Ectodermal cell (in vitro differentiated cells): Measurements from ENCODE around the gene PEAR1.

Experiments used
- H3K27ac ChIP-seq: 2 replicates; pipeline ENCODE4 v1.7.0; 2013; ENCODE audit warnings: mild to moderate bottlenecking, low read depth, low read length; ENCODE audit not compliant: insufficient read depth, poor library complexity, severe bottlenecking
- H3K27me3 ChIP-seq: 2 replicates; pipeline ENCODE4 v1.7.0; 2013; ENCODE audit warnings: mild to moderate bottlenecking, low read length; ENCODE audit not compliant: insufficient read depth, control insufficient read depth, poor library complexity, severe bottlenecking
- H3K36me3 ChIP-seq: one replicate; pipeline ENCODE4 v1.7.0; 2013; ENCODE audit warnings: low read length; ENCODE audit not compliant: control insufficient read depth, insufficient read depth
- H3K4me1 ChIP-seq: one replicate; pipeline ENCODE4 v1.7.0; 2013; ENCODE audit warnings: low read length; ENCODE audit not compliant: control insufficient read depth, insufficient read depth
- H3K4me3 ChIP-seq: 2 replicates; pipeline ENCODE4 v1.7.0; 2013; ENCODE audit warnings: low read depth, low read length, control low read depth; ENCODE audit not compliant: insufficient read depth
- H3K9me3 ChIP-seq: 2 replicates; pipeline ENCODE4 v1.7.0; 2013; ENCODE audit warnings: mild to moderate bottlenecking, low read length, moderate library complexity; ENCODE audit not compliant: control insufficient read depth
- WGBS, 2 experiments: methylation state at CpG; one replicate each; pipeline ENCODE4 v1.1.7; 2013; ENCODE audit warnings: missing lambda C conversion rate in 2 of 2; 5-methylcytosine and 5-hydroxymethylcytosine counted together

PEAR1 gene

GRCh38 chr1:156936721-156937220, 43.3 kb downstream of the PEAR1 start:
- peaks cover 14% of the 10 kb centered on the region for H3K36me3 ChIP-seq
- H3K27ac ChIP-seq = no peak overlapping the region
- H3K27me3 ChIP-seq = no peaks in the 10 kb centered on the region
- 88 to 89% methylated on average over 10 of the region's 10 CpGs for WGBS, 2 experiments
- H3K4me1 ChIP-seq = no peaks in the 10 kb centered on the region
- no peak overlapping the region for H3K4me3 ChIP-seq
- H3K9me3 ChIP-seq = no peaks in the 10 kb centered on the region

- WGBS, 2 experiments = 94 to 97% methylated on average over 8 of the region's 8 CpGs
- H3K36me3 ChIP-seq = peaks cover 24% of the 10 kb centered on the region
- no peaks in the 10 kb centered on the region for H3K4me1 ChIP-seq
- no peak overlapping the region for H3K27ac ChIP-seq
- H3K9me3 ChIP-seq = no peaks in the 10 kb centered on the region
- H3K4me3 ChIP-seq = no peak overlapping the region
- no peaks in the 10 kb centered on the region for H3K27me3 ChIP-seq
Measured at GRCh38 chr1:156937883-156938282, 44.4 kb downstream of the PEAR1 start.

GRCh38 chr1:156938813-156939212, 45.3 kb downstream of the PEAR1 start:
- Histone ChIP-seq H3K4me3 (no peak overlapping the region), H3K27me3 (no peaks in the 10 kb centered on the region), H3K36me3 (peaks cover 30% of the 10 kb centered on the region), H3K4me1 (no peaks in the 10 kb centered on the region), H3K9me3 (no peaks in the 10 kb centered on the region), H3K27ac (no peak overlapping the region)
- 90 to 91% methylated on average over 7 of the region's 7 CpGs for WGBS, 2 experiments

GRCh38 chr1:156939786-156940334, 46.3 kb downstream of the PEAR1 start:
- no peak overlapping the region for H3K27ac ChIP-seq
- H3K4me3 ChIP-seq = no peak overlapping the region
- no peaks in the 10 kb centered on the region for H3K27me3 ChIP-seq
- H3K4me1 ChIP-seq = no peaks in the 10 kb centered on the region
- WGBS, 2 experiments = 94 to 97% methylated on average over 13 of the region's 13 CpGs
- no peaks in the 10 kb centered on the region for H3K9me3 ChIP-seq
- H3K36me3 ChIP-seq = peaks cover 38% of the 10 kb centered on the region

GRCh38 chr1:156941675-156942074, 48.2 kb downstream of the PEAR1 start:
- Histone ChIP-seq H3K36me3 (peaks cover 52% of the 10 kb centered on the region), H3K4me3 (no peak overlapping the region), H3K9me3 (no peaks in the 10 kb centered on the region), H3K27ac (no peak overlapping the region), H3K4me1 (no peaks in the 10 kb centered on the region), H3K27me3 (no peaks in the 10 kb centered on the region)
- 92 to 93% methylated on average over 10 of the region's 10 CpGs for WGBS, 2 experiments

GRCh38 chr1:156942176-156942575, 48.7 kb downstream of the PEAR1 start:
- H3K27ac ChIP-seq = no peak overlapping the region
- no peaks in the 10 kb centered on the region for H3K27me3 ChIP-seq
- no peak overlapping the region for H3K4me3 ChIP-seq
- H3K4me1 ChIP-seq = no peaks in the 10 kb centered on the region
- peaks cover 50% of the 10 kb centered on the region for H3K36me3 ChIP-seq
- no peaks in the 10 kb centered on the region for H3K9me3 ChIP-seq
- 90 to 94% methylated on average over 3 of the region's 3 CpGs for WGBS, 2 experiments

GRCh38 chr1:156942576-156942975, 49.1 kb downstream of the PEAR1 start:
- no peaks in the 10 kb centered on the region for H3K27me3 ChIP-seq
- no peak overlapping the region for H3K4me3 ChIP-seq
- H3K9me3 ChIP-seq = no peaks in the 10 kb centered on the region
- no peaks in the 10 kb centered on the region for H3K4me1 ChIP-seq
- H3K36me3 ChIP-seq = peaks cover 50% of the 10 kb centered on the region
- H3K27ac ChIP-seq = no peak overlapping the region
- WGBS, 2 experiments = 95 to 98% methylated on average over 7 of the region's 7 CpGs

GRCh38 chr1:156943756-156944155, 50.2 kb downstream of the PEAR1 start:
- no peaks in the 10 kb centered on the region for H3K4me1 ChIP-seq
- WGBS, 2 experiments = 96 to 98% methylated on average over 3 of the region's 3 CpGs
- no peaks in the 10 kb centered on the region for H3K9me3 ChIP-seq
- no peaks in the 10 kb centered on the region for H3K27me3 ChIP-seq
- H3K36me3 ChIP-seq = peaks cover 62% of the 10 kb centered on the region
- H3K4me3 ChIP-seq = no peak overlapping the region
- no peak overlapping the region for H3K27ac ChIP-seq

- no peaks in the 10 kb centered on the region for H3K4me1 ChIP-seq
- no peaks in the 10 kb centered on the region for H3K9me3 ChIP-seq
- no peak overlapping the region for H3K4me3 ChIP-seq
- H3K36me3 ChIP-seq = peaks cover 67% of the 10 kb centered on the region
- H3K27me3 ChIP-seq = no peaks in the 10 kb centered on the region
- WGBS, 2 experiments = 93 to 96% methylated on average over 1 of the region's 1 CpG
- H3K27ac ChIP-seq = no peak overlapping the region
Measured at GRCh38 chr1:156944268-156944667, 50.8 kb downstream of the PEAR1 start.

GRCh38 chr1:156944848-156945247, 51.3 kb downstream of the PEAR1 start:
- no peak overlapping the region for H3K27ac ChIP-seq
- H3K36me3 ChIP-seq = peaks cover 69% of the 10 kb centered on the region
- H3K27me3 ChIP-seq = no peaks in the 10 kb centered on the region
- 95 to 96% methylated on average over 8 of the region's 8 CpGs for WGBS, 2 experiments
- no peaks in the 10 kb centered on the region for H3K9me3 ChIP-seq
- no peak overlapping the region for H3K4me3 ChIP-seq
- H3K4me1 ChIP-seq = no peaks in the 10 kb centered on the region
